Activated CD4-positive, alpha-beta T cell treated with anti-CD3 and anti-CD28 coated beads, Interleukin-2, amount 50 U/mL, for 48 hours (primary cell): ENCODE measurements around the gene KIF3B.
"Not testable (repeated sequence)": the region's sequence is repeated elsewhere in the genome, so short reads cannot be mapped to it uniquely, and the experiment has no call there.

Experiments
- DNase-seq, 2 experiments: peaks; one replicate each; pipeline ENCODE4 v3.0.0-alpha.2; 2020

The KIF3B gene

DNA sequence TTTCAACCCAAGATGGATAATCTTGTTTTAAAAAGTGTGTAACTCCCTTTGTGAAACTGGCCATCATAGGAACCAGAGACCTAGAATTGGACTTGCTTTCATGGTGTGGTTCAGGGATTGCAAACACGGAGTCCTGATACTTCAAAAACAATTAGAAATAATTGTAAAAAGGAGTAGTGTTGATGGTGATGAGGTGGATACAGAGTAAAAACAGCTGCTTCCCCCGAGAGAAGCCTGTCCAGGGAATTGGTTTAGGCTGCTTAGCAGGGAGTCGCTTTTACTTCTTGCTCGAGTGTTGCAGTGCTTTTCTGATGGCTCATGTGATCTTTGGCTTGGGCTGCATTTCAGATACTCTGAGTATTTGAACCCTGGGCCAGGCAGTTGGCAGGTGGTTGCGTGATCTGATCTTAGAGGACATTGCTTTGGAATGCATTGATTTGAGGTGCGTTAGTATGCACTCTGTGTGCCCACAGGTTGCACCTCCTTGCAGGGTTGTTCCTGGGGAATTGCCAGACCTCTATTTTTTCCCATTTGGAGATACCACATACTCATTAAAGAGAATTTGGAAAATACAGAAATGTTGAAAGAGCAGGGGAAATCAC lies 19.5 kb downstream of the KIF3B start:
- DNase-seq, result no peak

GRCh38 chr20:32297439-32297838 lies 20.0 kb downstream of the KIF3B start:
- no peak for DNase-seq

DNA sequence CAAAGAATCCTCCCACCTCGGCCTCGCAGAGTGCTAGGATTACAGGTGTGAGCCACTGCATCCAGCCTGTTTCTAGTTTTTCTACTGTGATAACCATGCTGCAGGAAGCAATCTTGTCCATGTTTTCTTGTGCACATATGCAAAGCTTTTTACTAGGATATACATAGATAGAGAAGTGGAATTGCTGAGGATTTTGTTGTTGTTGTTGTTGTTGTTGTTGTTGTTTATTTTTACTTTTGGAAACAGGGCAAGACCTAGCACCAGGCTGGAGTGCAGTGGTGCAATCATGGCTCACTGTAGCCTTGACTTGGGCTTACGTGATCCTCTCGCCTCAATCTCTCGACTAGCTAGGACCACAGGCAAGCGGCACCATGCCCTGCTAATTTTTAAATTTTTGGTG lies 23.2 kb downstream of the KIF3B start:
- DNase-seq, result no peak

GRCh38 chr20:32301719-32302506 lies 24.5 kb downstream of the KIF3B start:
- no peak for DNase-seq

- no peak for DNase-seq
Measured at GRCh38 chr20:32302507-32302872, 25.0 kb downstream of the KIF3B start.

DNA sequence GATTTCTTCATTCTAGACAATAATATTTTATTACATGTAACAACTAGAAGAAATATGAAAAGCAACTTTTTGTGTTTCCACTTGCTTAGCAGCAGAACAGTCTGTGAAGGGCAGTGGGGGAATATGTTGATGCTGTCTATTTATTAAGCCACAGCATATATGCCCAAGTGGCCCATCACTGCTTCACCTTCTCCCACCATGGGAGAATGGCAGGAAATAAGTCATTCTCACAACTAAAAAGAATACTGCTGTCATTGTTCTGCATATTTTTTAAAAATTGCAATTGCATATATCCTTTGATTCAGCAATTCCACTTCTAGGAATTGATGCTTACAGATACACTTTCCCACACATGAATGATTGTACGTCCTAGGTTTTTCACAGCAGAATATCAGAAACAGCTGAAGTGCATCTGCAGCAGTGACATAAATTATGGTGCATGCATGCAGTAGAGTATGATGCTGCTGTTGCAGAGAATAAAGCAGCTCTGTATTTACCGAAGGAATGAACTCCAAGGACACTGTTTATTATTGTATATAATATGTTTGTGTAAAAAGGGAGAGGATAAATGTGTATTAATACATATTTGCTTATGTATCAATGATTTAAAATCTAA lies 26.8 kb downstream of the KIF3B start:
- DNase-seq, result no peak

GRCh38 chr20:32312718-32313424 lies 35.4 kb downstream of the KIF3B start:
- no peak for DNase-seq

- no peak for DNase-seq
Measured at GRCh38 chr20:32314768-32315167, 37.3 kb downstream of the KIF3B start.

GRCh38 chr20:32315399-32315798 lies 37.9 kb downstream of the KIF3B start:
- DNase-seq, result no peak

- no peak for DNase-seq
Measured at GRCh38 chr20:32315891-32316290, 38.4 kb downstream of the KIF3B start.

DNA sequence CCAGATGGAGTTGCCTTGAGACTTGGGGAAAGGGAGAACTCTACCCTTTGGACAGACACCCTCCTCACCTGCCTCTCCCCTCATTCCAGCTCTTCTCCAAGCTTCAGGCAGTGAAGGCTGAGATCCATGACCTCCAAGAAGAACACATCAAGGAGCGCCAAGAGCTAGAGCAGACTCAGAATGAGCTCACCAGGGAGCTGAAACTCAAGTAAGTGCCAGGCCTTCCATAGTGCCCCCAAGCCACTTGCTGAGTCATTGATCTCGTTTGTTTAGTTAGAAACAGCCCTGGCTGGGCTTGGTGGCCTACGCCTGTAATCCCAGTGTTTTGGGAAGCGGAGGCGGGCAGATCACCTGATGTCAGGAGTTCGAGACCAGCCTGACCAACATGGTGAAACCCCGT lies 39.2 kb downstream of the KIF3B start:
- DNase-seq, result no peak

- peak; percentile 11 to 24 for DNase-seq
Measured at GRCh38 chr20:32319100-32319499, 41.6 kb downstream of the KIF3B start.

DNA sequence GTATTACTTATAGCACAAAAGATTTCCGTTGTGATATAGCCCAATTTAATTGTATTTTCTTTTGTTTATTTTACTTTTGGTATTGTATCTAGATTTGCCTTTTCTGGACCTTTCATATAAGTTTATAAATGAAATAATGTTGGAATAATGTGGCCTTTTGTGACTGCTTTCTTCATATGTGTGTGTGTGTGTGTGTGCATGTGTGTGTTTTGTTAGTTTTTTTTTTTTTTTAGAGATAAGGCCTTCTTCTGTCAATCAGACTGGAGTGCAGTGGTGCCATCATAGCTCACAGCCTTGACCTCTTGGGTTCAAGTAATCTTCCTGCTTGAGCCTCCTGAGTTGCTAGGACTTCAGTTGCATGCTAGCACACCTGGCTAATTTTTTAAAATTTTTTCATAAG lies 42.9 kb downstream of the KIF3B start:
- no peak for DNase-seq

DNA sequence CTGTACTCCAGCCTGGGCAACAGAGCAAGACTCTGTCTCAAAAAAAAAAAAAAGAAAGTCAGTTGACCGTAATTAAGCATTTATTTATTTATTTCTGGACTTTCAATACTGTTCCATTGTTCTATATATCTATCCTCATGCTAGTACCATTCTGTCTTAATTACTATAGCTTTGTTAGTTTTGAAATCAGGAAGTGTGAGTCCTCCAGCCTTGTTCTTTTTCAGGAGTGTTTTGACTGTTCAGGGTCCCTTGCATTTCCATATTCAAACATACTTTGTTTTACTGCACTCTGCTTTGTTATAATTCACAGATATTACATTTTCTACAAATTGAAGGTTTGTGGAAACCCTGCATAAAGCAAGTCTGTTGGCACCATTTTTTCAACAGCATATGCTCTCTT lies 43.9 kb downstream of the KIF3B start:
- no peak for DNase-seq

- not testable (repeated sequence) for DNase-seq
Measured at GRCh38 chr20:32322260-32322659, 44.8 kb downstream of the KIF3B start.

- DNase-seq, result not testable (repeated sequence)
Measured at GRCh38 chr20:32323761-32324160, 46.3 kb downstream of the KIF3B start.

DNA sequence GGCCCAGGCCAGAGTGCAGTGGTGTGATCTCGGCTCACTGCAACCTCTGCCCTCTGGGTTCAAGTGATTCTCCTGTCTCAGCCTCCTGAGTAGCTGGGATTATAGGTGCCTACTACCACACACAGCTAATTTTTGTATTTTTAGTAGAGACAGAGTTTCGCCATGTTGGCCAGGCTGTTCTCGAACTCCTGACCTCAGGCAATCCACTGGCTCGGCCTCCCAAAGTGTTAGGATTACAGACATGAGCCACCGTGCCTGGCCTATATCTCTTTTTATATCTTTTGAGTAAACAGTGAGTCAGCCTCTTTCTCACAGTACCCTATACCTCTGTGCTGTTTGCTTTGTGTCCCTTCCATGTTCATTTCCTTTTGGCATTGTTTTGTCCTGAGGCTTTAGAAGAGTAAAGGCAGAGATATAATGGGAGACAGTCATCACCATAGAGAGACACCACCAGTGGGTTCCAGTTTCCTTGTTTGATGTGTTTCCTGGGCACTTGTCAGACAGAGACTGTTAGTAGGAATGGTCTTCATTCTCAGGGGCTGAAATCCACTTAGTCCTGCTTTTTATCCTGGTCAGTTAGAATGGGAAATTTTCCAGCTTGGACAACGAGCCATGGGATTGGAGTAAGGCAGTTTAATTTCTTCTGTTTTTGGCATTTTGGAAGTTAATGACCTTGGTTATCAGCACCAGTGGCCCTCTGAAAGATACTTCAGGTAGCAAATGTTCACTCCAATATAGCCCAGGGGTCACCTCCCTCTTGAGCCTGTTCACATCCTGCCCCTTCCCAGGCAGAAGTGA lies 48.5 kb downstream of the KIF3B start:
- DNase-seq, result no peak

DNA sequence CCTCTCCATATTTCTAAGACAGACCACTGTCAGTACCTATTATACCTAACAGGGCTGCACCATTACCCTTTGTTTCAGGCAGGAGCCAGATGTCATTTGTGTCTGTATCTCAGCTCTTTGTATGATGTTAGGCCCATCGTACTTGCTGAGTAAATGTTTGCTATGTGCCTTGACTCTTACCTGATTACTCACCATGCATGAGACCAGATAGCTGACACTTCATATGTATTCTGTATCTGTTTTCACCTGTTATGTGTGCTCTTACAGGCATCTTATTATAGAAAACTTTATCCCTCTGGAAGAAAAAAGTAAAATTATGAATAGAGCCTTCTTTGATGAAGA lies 49.0 kb downstream of the KIF3B start:
- no peak for DNase-seq

GRCh38 chr20:32327087-32327681 lies 49.7 kb downstream of the KIF3B start:
- no peak for DNase-seq

DNA sequence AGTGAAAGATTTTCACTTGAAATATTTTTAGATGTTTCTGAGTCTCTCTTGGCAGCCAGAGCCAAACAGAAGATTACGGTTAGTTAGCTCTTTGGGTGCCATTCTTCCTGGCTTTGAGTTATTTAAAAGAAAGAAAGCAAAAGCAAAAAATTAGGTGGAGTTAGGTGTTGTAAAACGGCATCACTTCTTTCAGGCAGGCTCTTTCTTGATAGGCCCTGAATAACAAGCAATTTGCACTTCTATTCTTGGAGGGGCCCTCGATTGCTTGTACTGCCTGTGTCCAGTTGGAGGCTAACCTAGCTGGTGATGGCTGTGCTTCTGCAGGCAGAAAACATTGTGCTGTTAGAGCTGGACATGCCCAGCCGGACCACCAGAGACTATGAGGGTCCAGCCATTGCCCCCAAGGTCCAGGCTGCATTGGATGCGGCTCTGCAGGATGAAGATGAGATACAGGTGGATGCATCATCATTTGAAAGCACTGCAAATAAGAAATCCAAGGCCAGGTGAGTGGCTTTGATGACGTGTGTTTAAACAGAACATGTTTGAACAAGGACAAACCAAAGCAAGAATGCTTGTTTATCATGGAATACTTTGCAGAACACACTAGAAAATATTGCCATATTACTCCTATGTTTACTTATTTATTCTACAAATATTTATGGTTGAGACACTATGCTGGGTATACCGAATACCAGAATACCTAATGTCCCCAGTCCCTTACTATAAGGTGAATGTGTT lies 52.5 kb downstream of the KIF3B start:
- DNase-seq, result no peak

DNA sequence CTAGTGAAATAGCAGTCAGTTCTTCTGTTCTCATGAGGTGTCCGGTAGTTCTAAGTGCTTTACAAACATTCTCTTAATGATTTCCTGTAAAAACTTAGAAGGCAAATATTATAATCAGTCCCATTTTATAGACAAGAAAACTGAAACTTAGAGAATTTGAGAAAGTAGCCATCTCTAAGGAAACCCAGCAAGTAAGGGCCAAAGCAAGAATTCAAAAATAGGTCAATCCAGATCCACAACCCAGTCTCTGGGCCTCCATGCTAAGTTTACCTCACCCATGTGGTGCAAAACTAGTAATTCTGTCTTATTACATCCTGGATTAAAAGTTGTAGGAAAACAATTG lies 53.1 kb downstream of the KIF3B start:
- no peak for DNase-seq

GRCh38 chr20:32332614-32333013 lies 55.2 kb downstream of the KIF3B start:
- DNase-seq, result peak; percentile 26 to 31
